Spleen (tissue), 7 donors: ENCODE measurements around the gene CPLX1.

ENCODE experiments used
- POLR2A ChIP-seq, 3 donors: fragments of 450-650 bp; IDR thresholded peaks; one replicate each; pipeline ENCODE4 v1.5.1; 2017; ENCODE audit warnings: antibody characterized with exemption in 3 of 3, mild to moderate bottlenecking in 1 of 3
- POLR2AphosphoS5 ChIP-seq, 3 donors: sonication (generic); formaldehyde crosslinking; IDR thresholded peaks; one replicate each; pipeline ENCODE4 v1.5.1; 2017; ENCODE audit warnings: antibody characterized with exemption in 3 of 3
- TF ChIP-seq, protein P1 (sequence below), 11 experiments: fragments of 200-600 bp in 7 of 11; fragments of 450-650 bp in 4 of 11; sonication (generic) in 4 of 11; IDR thresholded peaks in 8 of 11; conservative IDR thresholded peaks in 3 of 11; 1 replicate in 7 of 11; 2 replicates in 4 of 11; pipeline versions ENCODE4 v1.4.0 to v1.8.0; 2016 to 2021; ENCODE audit warnings: antibody characterized with exemption in 11 of 11, inconsistent platforms in 4 of 11, mild to moderate bottlenecking in 1 of 11
- donor health status: DM: no; HTN: no; CAD: no; lungs with moderate emphysema.
- donor health status: DM: no; HTN: no; CAD: no.
- donor health status: DM: no; HTN: no; CAD: no.

DNA sequence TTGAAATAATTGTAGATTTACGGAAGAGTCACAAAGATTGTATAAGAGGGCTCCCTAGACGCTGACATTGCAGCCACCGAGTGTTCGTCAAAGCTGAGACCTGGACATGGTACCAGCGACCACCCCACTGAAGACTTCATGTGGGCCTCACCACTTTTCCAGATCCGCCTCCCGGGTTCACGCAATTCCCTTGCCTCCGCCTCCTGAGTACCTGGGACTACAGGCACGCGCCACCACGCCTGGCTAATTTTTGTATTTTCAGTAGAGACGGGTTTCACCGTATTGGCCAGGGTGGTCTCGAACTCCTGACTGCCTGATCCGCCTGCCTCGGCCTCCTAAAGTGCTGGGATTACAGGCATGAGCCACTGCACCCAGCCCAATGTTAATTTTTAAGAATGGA lies 29.7 kb downstream of the CPLX1 start:
- TF ChIP-seq, protein P1, sequence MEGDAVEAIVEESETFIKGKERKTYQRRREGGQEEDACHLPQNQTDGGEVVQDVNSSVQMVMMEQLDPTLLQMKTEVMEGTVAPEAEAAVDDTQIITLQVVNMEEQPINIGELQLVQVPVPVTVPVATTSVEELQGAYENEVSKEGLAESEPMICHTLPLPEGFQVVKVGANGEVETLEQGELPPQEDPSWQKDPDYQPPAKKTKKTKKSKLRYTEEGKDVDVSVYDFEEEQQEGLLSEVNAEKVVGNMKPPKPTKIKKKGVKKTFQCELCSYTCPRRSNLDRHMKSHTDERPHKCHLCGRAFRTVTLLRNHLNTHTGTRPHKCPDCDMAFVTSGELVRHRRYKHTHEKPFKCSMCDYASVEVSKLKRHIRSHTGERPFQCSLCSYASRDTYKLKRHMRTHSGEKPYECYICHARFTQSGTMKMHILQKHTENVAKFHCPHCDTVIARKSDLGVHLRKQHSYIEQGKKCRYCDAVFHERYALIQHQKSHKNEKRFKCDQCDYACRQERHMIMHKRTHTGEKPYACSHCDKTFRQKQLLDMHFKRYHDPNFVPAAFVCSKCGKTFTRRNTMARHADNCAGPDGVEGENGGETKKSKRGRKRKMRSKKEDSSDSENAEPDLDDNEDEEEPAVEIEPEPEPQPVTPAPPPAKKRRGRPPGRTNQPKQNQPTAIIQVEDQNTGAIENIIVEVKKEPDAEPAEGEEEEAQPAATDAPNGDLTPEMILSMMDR (IDR thresholded peaks at IDR 0.05 in 8 of 11, conservative IDR thresholded peaks at IDR 0.05 in 3 of 11): no peak
- TF ChIP-seq POLR2A (IDR thresholded peaks at IDR 0.05) (no peak), POLR2AphosphoS5 (IDR thresholded peaks at IDR 0.05) (no peak)
